ENCODE data around the gene ACBD3. TPM values are rescaled to one million over a fixed set of nuclear protein-coding genes. Genes with fewer than 3 reads are reported as not detected.

ACBD3 gene
- total and polyA plus RNA-seq, 2 of the 8 experiments (the other 6 are each of a cell fraction or from before 2014, with no cell fraction given) = 8.4 to 29.4 TPM

DNA sequence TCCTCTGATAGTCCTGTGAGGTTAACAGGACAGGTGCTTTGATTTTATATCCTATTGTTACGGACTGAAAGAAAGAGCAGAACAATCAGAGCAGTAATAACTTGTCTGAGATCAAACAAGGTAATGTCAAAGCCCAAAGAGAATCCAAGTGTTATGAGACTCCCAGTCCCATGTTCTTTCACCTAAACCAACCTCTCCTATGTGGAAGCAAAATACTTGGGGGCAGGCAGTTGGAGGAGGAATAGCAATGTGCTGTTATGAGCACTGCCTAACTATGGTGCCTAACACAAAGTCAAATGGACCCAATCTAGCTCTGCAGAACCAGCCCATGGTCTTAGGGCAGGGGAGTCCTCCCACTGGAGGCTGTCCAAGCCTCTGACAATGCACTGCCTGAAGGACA, 28.1 kb downstream of the ACBD3 start:
- no peak overlapping the region for H2BK20ac ChIP-seq (ENCODE audit: low read length)
- H3K4me2 ChIP-seq (ENCODE audit: insufficient read depth in 1 of 2, low read depth in 2 of 2, low read length in 2 of 2) = no peak overlapping the region
- no peak overlapping the region for H2AFZ ChIP-seq (ENCODE audit: low read length)
- H3K56ac ChIP-seq (replicated peaks; ENCODE audit: insufficient read length, low read depth, low read length) = no peak overlapping the region
- H3K9me3 ChIP-seq (ENCODE audit: insufficient read depth in 2 of 2, low read depth in 1 of 2, low read length in 1 of 2) = no peaks in the 10 kb centered on the region
- H3K4me3 ChIP-seq (ENCODE audit: extremely low read depth in 1 of 4, insufficient read depth in 2 of 4, low read depth in 3 of 4, low read length in 4 of 4) = no peak overlapping the region
- no peak overlapping the region for H4K8ac ChIP-seq (ENCODE audit: extremely low read depth, insufficient read depth, low read length)
- peaks cover 4 to 64% (median 43%) of the 10 kb centered on the region in 4 experiments for H3K36me3 ChIP-seq (ENCODE audit: control insufficient read depth in 2 of 4, insufficient read depth in 4 of 4, low read length in 3 of 4)
- FAIRE-seq (no peak), DNase-seq (ENCODE audit: low read depth in 1 of 2, low spot score in 2 of 2) (no peak)
- H3K79me2 ChIP-seq (ENCODE audit: control insufficient read depth in 1 of 2, insufficient read depth in 2 of 2, low read length in 2 of 2) = no peaks in the 10 kb centered on the region
- 87% methylated on average over 1 of the region's 1 CpG; no CpG with 5 or more reads in 1 of the 2 experiments for WGBS, 2 experiments (ENCODE audit: extremely low coverage in 1 of 2, insufficient coverage in 1 of 2, insufficient read length in 1 of 2, insufficient replicate concordance in 2 of 2, low coverage in 1 of 2, low lambda C conversion rate in 2 of 2, missing lambda C conversion rate in 1 of 2)
- H3K23me2 ChIP-seq (ENCODE audit: low read depth, low read length) = no peaks in the 10 kb centered on the region
- no peak overlapping the region for H3K18ac ChIP-seq (ENCODE audit: extremely low read depth, low read length)
- H3K27me3 ChIP-seq (replicated peaks in 1 of 4; ENCODE audit: control insufficient read depth in 3 of 4, extremely low read depth in 1 of 4, insufficient read depth in 3 of 4, low read length in 3 of 4) = no peaks in the 10 kb centered on the region
- H4K20me1 ChIP-seq (replicated peaks in 1 of 2; ENCODE audit: control insufficient read depth in 1 of 2, insufficient read depth in 2 of 2, low read length in 2 of 2) = peaks cover under 1 to 7% of the 10 kb centered on the region in 2 experiments
- H3K9ac ChIP-seq (replicated peaks in 1 of 4; ENCODE audit: extremely low read depth in 1 of 4, low read depth in 3 of 4, low read length in 3 of 4) = no peak overlapping the region
- no peak overlapping the region for H2BK120ac ChIP-seq (replicated peaks; ENCODE audit: low read depth, low read length)
- H3K23ac ChIP-seq (ENCODE audit: insufficient read length) = no peak overlapping the region
- H2AK5ac ChIP-seq (ENCODE audit: low read depth, low read length) = no peak overlapping the region
- no peak overlapping the region for H2BK12ac ChIP-seq (ENCODE audit: low read depth, low read length)
- ChIA-PET CTCF (ENCODE audit: partially characterized antibody) (interaction anchor here (1.1 to 2.2 kb wide), 2 partner anchors 24 to 33 kb away, joined by 6 to 13 read pairs; no protein-coding TSS in a partner anchor), POLR2A (ENCODE audit: partially characterized antibody) (no interaction called here)
- no peak overlapping the region for H4K91ac ChIP-seq (replicated peaks; ENCODE audit: insufficient read length, low read length)
- no peak overlapping the region for H3K27ac ChIP-seq (ENCODE audit: low read depth, low read length)
- no peak overlapping the region for H2BK5ac ChIP-seq (ENCODE audit: low read depth, low read length)
- no peaks in the 10 kb centered on the region for H3K4me1 ChIP-seq (replicated peaks in 1 of 4; ENCODE audit: control insufficient read depth in 3 of 4, insufficient read depth in 4 of 4, low read length in 3 of 4)
- no peaks in the 10 kb centered on the region for H3K79me1 ChIP-seq (ENCODE audit: low read depth, low read length)
- no peak overlapping the region for H3K4ac ChIP-seq (replicated peaks; ENCODE audit: insufficient read length, low read depth, low read length)
- H2BK15ac ChIP-seq (ENCODE audit: low read length) = no peak overlapping the region
- no peak overlapping the region for H4K5ac ChIP-seq (ENCODE audit: insufficient read length, low read depth, low read length)
- no peak overlapping the region for H3K14ac ChIP-seq (ENCODE audit: insufficient read length)
- TF ChIP-seq HDAC2 (IDR thresholded peaks at IDR 0.05; ENCODE audit: borderline replicate concordance in 1 of 2, low read depth in 2 of 2, low read length in 2 of 2) = no peak
- TF ChIP-seq RXRA (IDR thresholded peaks at IDR 0.05; ENCODE audit: insufficient read depth, low read depth, low read length) = no peak
- TF ChIP-seq KDM1A (IDR thresholded peaks at IDR 0.05; ENCODE audit: borderline replicate concordance, low read length) = no peak
- no peak for TF ChIP-seq RFX5 (IDR thresholded peaks at IDR 0.05; ENCODE audit: borderline replicate concordance, low read depth, low read length)
- no peak for TF ChIP-seq ATF2 (IDR thresholded peaks at IDR 0.05; ENCODE audit: low read length)
- TF ChIP-seq ASH2L (IDR thresholded peaks at IDR 0.05; ENCODE audit: low read length) = no peak
- no peak for TF ChIP-seq EP300 (IDR thresholded peaks at IDR 0.05; ENCODE audit: borderline replicate concordance in 1 of 2, low read depth in 2 of 2, low read length in 2 of 2)
- TF ChIP-seq, protein P1, sequence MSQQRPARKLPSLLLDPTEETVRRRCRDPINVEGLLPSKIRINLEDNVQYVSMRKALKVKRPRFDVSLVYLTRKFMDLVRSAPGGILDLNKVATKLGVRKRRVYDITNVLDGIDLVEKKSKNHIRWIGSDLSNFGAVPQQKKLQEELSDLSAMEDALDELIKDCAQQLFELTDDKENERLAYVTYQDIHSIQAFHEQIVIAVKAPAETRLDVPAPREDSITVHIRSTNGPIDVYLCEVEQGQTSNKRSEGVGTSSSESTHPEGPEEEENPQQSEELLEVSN (IDR thresholded peaks at IDR 0.05) = no peak
- TF ChIP-seq PHF8 (conservative IDR thresholded peaks at IDR 0.05; ENCODE audit: low read depth, low read length) = no peak
- TF ChIP-seq POU5F1 (IDR thresholded peaks at IDR 0.05; ENCODE audit: low read depth, low read length) = no peak
- TF ChIP-seq TBP (IDR thresholded peaks at IDR 0.05; ENCODE audit: low read depth, low read length) = no peak
